ENCODE results near the gene PLCL2. TPM values are rescaled to one million over a fixed set of nuclear protein-coding genes. Genes with fewer than 3 reads are reported as not detected.

Gene PLCL2
- total RNA-seq, 1 experiment from 2014 or later, result 32.1 TPM

DNA sequence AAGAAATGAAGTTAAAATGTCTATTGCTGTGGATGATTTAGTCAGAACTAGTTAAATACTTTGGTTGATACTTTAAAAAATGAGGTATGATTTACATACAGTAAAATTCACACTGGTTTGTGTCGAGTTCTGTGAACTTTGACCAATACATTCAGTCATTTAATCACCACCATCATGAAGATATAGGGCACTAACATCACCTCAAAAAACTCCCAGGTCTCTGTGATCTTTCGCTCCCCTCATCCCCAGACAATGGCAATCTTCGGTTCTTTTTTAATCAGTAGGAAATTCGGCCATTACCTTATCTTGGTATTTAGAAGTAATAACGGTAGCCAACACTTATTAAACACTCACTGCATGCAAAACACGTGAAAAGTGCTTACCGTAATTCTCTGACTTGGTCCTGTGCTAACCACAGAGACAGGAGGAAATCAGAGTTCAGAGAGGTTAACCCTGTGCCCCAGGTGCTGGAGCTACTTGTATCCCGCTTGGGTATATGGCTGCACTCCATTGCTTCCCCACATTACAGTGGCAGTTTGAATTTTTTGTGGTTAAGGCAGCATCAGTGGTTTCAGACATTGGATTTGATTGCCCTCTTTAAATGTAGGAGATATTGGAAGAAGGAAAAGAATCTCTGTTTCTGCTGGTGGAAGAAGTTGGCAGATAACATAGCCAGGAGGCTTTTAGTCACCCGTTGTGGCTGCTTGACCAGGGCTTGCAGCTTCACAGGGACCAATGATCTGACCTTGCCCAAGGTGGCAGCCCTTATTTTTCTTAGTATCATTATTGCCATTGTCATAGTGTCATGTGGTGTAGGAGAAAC is 4.2 kb downstream of the PLCL2 start:
- H3K4me1 ChIP-seq (ENCODE audit: insufficient read depth, low read length), result peaks cover 7% of the 10 kb centered on the region; the same call in 1 of the 2 replicates
- no peak overlapping the region for H3K4me3 Mint-ChIP-seq
- no CpG with 5 or more reads among the region's 9 CpGs for WGBS (ENCODE audit: extremely low coverage, insufficient read length, low lambda C conversion rate)

More for the DNA sequence above, 4.2 kb downstream of the PLCL2 start:
- H3K14ac ChIP-seq (ENCODE audit: insufficient read depth, low read length), result no peak overlapping the region
- no peak overlapping the region for H3K23ac ChIP-seq (ENCODE audit: insufficient read length, low read depth, low read length)
- H4K8ac ChIP-seq (replicated peaks; ENCODE audit: insufficient read length, low read depth, low read length), result no peak overlapping the region
- H2BK5ac ChIP-seq (ENCODE audit: insufficient read length, low read length), result no peak overlapping the region
- H3K27ac ChIP-seq (ENCODE audit: insufficient read length, low read depth, low read length), result no peak overlapping the region
- no peak overlapping the region for H3K9ac ChIP-seq (ENCODE audit: extremely low read depth, insufficient read length, low read length)
- no peak for DNase-seq
- Mint-ChIP-seq H3K27ac (peak overlapping the region in 1 of 3 experiments; percentile 56; a peak in 1 of 7 replicates), H3K4me1 (peaks cover 73 to 78% of the 10 kb centered on the region in 2 experiments), H3K36me3 (ENCODE audit: insufficient read depth in 1 of 3, low read depth in 3 of 3) (no peaks in the 10 kb centered on the region; a peak in 1 of 7 replicates), H3K27me3 (ENCODE audit: low read depth) (peaks cover 5% of the 10 kb centered on the region; the same call in 1 of the 2 replicates), H3K9me3 (no peaks in the 10 kb centered on the region)
- no peak overlapping the region for H2AK5ac ChIP-seq (ENCODE audit: insufficient read length, low read length)
- H2BK15ac ChIP-seq (ENCODE audit: low read depth, low read length), result no peak overlapping the region
- no peak overlapping the region for H2BK20ac ChIP-seq (ENCODE audit: low read depth, low read length, poor library complexity, severe bottlenecking)
- H3K9me3 ChIP-seq (ENCODE audit: control insufficient read depth, low read depth, low read length), result no peaks in the 10 kb centered on the region
- H3K18ac ChIP-seq (ENCODE audit: insufficient read length, low read depth, low read length), result no peak overlapping the region
- H3K4me2 ChIP-seq (ENCODE audit: insufficient read depth, insufficient read length, low read length), result no peak overlapping the region
- no peak overlapping the region for H4K91ac ChIP-seq (ENCODE audit: insufficient read length, low read depth, low read length)
- H4K20me1 ChIP-seq (ENCODE audit: control insufficient read depth, insufficient read depth, insufficient read length), result no peaks in the 10 kb centered on the region
- peaks cover 13% of the 10 kb centered on the region for H3K23me2 ChIP-seq (ENCODE audit: insufficient read length, low read depth, low read length, poor library complexity, severe bottlenecking)
- TF ChIP-seq, protein P1, sequence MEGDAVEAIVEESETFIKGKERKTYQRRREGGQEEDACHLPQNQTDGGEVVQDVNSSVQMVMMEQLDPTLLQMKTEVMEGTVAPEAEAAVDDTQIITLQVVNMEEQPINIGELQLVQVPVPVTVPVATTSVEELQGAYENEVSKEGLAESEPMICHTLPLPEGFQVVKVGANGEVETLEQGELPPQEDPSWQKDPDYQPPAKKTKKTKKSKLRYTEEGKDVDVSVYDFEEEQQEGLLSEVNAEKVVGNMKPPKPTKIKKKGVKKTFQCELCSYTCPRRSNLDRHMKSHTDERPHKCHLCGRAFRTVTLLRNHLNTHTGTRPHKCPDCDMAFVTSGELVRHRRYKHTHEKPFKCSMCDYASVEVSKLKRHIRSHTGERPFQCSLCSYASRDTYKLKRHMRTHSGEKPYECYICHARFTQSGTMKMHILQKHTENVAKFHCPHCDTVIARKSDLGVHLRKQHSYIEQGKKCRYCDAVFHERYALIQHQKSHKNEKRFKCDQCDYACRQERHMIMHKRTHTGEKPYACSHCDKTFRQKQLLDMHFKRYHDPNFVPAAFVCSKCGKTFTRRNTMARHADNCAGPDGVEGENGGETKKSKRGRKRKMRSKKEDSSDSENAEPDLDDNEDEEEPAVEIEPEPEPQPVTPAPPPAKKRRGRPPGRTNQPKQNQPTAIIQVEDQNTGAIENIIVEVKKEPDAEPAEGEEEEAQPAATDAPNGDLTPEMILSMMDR (conservative IDR thresholded peaks at IDR 0.05), result no peak
- H3K79me1 ChIP-seq (ENCODE audit: insufficient read depth, low read depth, low read length, poor library complexity, severe bottlenecking), result peaks cover 5% of the 10 kb centered on the region
- no peak overlapping the region for H3K56ac ChIP-seq (ENCODE audit: insufficient read length, low read depth, low read length)
- H4K5ac ChIP-seq (ENCODE audit: insufficient read length, low read depth, low read length), result no peak overlapping the region
- H3K4ac ChIP-seq (ENCODE audit: low read depth, low read length), result no peak overlapping the region
- no peak overlapping the region for H2AFZ ChIP-seq (ENCODE audit: low read length)
- H2BK120ac ChIP-seq (ENCODE audit: low read depth, low read length, poor library complexity, severe bottlenecking), result no peak overlapping the region
- H3K79me2 ChIP-seq (ENCODE audit: insufficient read depth, low read length), result no peaks in the 10 kb centered on the region; the same call in 1 of the 2 replicates
- no peak overlapping the region for H2BK12ac ChIP-seq (ENCODE audit: insufficient read length, low read depth, low read length)
- no peaks in the 10 kb centered on the region; the same call in 1 of the 2 replicates for H3K27me3 ChIP-seq (ENCODE audit: insufficient read depth, low read length)
- H3T11ph ChIP-seq (ENCODE audit: low read length), result no peak overlapping the region
